OCI-LY7 (cell line): ENCODE results near the gene PRIM1.
"Not testable (repeated sequence)": the region's sequence is repeated elsewhere in the genome, so short reads cannot be mapped to it uniquely, and the experiment has no call there.

Experiments used
- CTCF ChIP-seq: fragments of 200-600 bp; sonication (generic); conservative IDR thresholded peaks from 2 replicates; pipeline ENCODE4 v1.5.1; 2014; ENCODE audit warnings: mild to moderate bottlenecking, antibody characterized with exemption, low read length, moderate library complexity, mixed read lengths
- EZH2phosphoT487 ChIP-seq: fragments of 200-600 bp; sonication (generic); IDR thresholded peaks from 2 replicates; pipeline ENCODE4 v1.6.1; 2018; ENCODE audit warnings: low read depth, borderline replicate concordance, mild to moderate bottlenecking, mixed run types, antibody characterized with exemption, low read length, moderate library complexity, mixed read lengths

GRCh38 chr12:56793124-56793523 lies 41.0 kb upstream of the PRIM1 start:
- TF ChIP-seq CTCF, EZH2phosphoT487: not testable (repeated sequence)
